NCI-H526 treated with DMSO at 0.1 percent for 48 hours (cell line): ENCODE measurements around the gene ST8SIA5.

ENCODE experiments used
- DNase-seq: peaks from one replicate; lab custom pipeline; 2025; lab: John Stamatoyannopoulos, UW

Gene ST8SIA5

GRCh38 chr18:46706968-46707367 is 49.9 kb downstream of the ST8SIA5 start:
- DNase-seq: no peak

GRCh38 chr18:46705521-46705920 is 51.3 kb downstream of the ST8SIA5 start:
- DNase-seq: no peak

- DNase-seq: no peak
Measured at GRCh38 chr18:46704816-46705215, 52.0 kb downstream of the ST8SIA5 start.

GRCh38 chr18:46704189-46704588 is 52.7 kb downstream of the ST8SIA5 start:
- DNase-seq: no peak

GRCh38 chr18:46702471-46702870 is 54.4 kb downstream of the ST8SIA5 start:
- no peak for DNase-seq

- DNase-seq: no peak
Measured at GRCh38 chr18:46700066-46700824, 56.6 kb downstream of the ST8SIA5 start.

GRCh38 chr18:46696702-46697101 is 60.2 kb downstream of the ST8SIA5 start:
- DNase-seq: no peak

- DNase-seq: no peak
Measured at GRCh38 chr18:46696268-46696667, 60.6 kb downstream of the ST8SIA5 start.

GRCh38 chr18:46693996-46694395 is 62.9 kb downstream of the ST8SIA5 start:
- no peak for DNase-seq

- no peak for DNase-seq
Measured at GRCh38 chr18:46688853-46689525, 67.9 kb downstream of the ST8SIA5 start.

- DNase-seq: no peak
Measured at GRCh38 chr18:46686186-46686585, 70.7 kb downstream of the ST8SIA5 start.

GRCh38 chr18:46683252-46683651 is 73.6 kb downstream of the ST8SIA5 start:
- no peak for DNase-seq

GRCh38 chr18:46680784-46681695 is 75.8 kb downstream of the ST8SIA5 start:
- no peak for DNase-seq

GRCh38 chr18:46679846-46680598 is 76.8 kb downstream of the ST8SIA5 start:
- DNase-seq: no peak

GRCh38 chr18:46678785-46679399 is 78.0 kb downstream of the ST8SIA5 start:
- no peak for DNase-seq

GRCh38 chr18:46678041-46678440 is 78.8 kb downstream of the ST8SIA5 start:
- no peak for DNase-seq

- DNase-seq: no peak
Measured at GRCh38 chr18:46677611-46678010, 79.2 kb downstream of the ST8SIA5 start.

- DNase-seq: no peak
Measured at GRCh38 chr18:46676182-46676835, 80.5 kb downstream of the ST8SIA5 start.

- DNase-seq: no peak
Measured at GRCh38 chr18:46675112-46675511, 81.7 kb downstream of the ST8SIA5 start.

- DNase-seq: no peak
Measured at GRCh38 chr18:46672062-46672970, 84.5 kb downstream of the ST8SIA5 start.
